ENCODE results near the gene NFE2L3.
"Not testable (repeated sequence)": the region's sequence is repeated elsewhere in the genome, so short reads cannot be mapped to it uniquely, and the experiment has no call there.

Gene NFE2L3

GRCh38 chr7:26182283-26182682, 30.3 kb downstream of the NFE2L3 start:
- no peak overlapping the region for H3K4me3 ChIP-seq (ENCODE audit: low read depth, low read length)
- no peak overlapping the region for H3K27ac ChIP-seq
- H3K9me3 ChIP-seq (ENCODE audit: severe bottlenecking): no peaks in the 10 kb centered on the region
- H3K27me3 ChIP-seq (ENCODE audit: insufficient read depth, low read depth, severe bottlenecking): no peaks in the 10 kb centered on the region
- H3K36me3 ChIP-seq: peaks cover 3% of the 10 kb centered on the region
- DNase-seq: no peak
- no peak for TF ChIP-seq CTCF (IDR thresholded peaks at IDR 0.05; ENCODE audit: low read depth, low read length)

- Histone ChIP-seq H3K4me3 (ENCODE audit: low read depth, low read length) (no peak overlapping the region), H3K27ac (no peak overlapping the region), H3K9me3 (ENCODE audit: severe bottlenecking) (no peaks in the 10 kb centered on the region), H3K27me3 (ENCODE audit: insufficient read depth, low read depth, severe bottlenecking) (no peaks in the 10 kb centered on the region), H3K36me3 (peaks cover 3% of the 10 kb centered on the region)
- no peak for DNase-seq
- no peak for TF ChIP-seq CTCF (IDR thresholded peaks at IDR 0.05; ENCODE audit: low read depth, low read length)
Measured at GRCh38 chr7:26182706-26183105, 30.7 kb downstream of the NFE2L3 start.

- Histone ChIP-seq H3K27ac (peak overlapping the region; percentile 22), H3K9me3 (ENCODE audit: severe bottlenecking) (no peaks in the 10 kb centered on the region), H3K4me3 (ENCODE audit: low read depth, low read length) (no peak overlapping the region), H3K36me3 (peaks cover 12% of the 10 kb centered on the region), H3K27me3 (ENCODE audit: insufficient read depth, low read depth, severe bottlenecking) (no peaks in the 10 kb centered on the region)
- no peak for TF ChIP-seq CTCF (IDR thresholded peaks at IDR 0.05; ENCODE audit: low read depth, low read length)
- no peak for DNase-seq
Measured at GRCh38 chr7:26183545-26184280, 31.7 kb downstream of the NFE2L3 start.

- not testable (repeated sequence) for H3K9me3 ChIP-seq (ENCODE audit: severe bottlenecking); DNase-seq; H3K27ac ChIP-seq; H3K27me3 ChIP-seq (ENCODE audit: insufficient read depth, low read depth, severe bottlenecking); H3K4me3 ChIP-seq (ENCODE audit: low read depth, low read length)
- H3K36me3 ChIP-seq: peaks cover 19% of the 10 kb centered on the region
Measured at GRCh38 chr7:26184281-26185101, 32.5 kb downstream of the NFE2L3 start.

GRCh38 chr7:26185131-26185843, 33.3 kb downstream of the NFE2L3 start:
- Histone ChIP-seq H3K4me3 (ENCODE audit: low read depth, low read length) (no peak overlapping the region), H3K9me3 (ENCODE audit: severe bottlenecking) (no peaks in the 10 kb centered on the region), H3K27ac (no peak overlapping the region), H3K27me3 (ENCODE audit: insufficient read depth, low read depth, severe bottlenecking) (no peaks in the 10 kb centered on the region), H3K36me3 (peaks cover 27% of the 10 kb centered on the region)
- no peak for DNase-seq
- no peak for TF ChIP-seq CTCF (IDR thresholded peaks at IDR 0.05; ENCODE audit: low read depth, low read length)

GRCh38 chr7:26185844-26186180, 33.8 kb downstream of the NFE2L3 start:
- no peak for DNase-seq
- H3K4me3 ChIP-seq (ENCODE audit: low read depth, low read length): no peak overlapping the region
- H3K36me3 ChIP-seq: peaks cover 33% of the 10 kb centered on the region
- no peaks in the 10 kb centered on the region for H3K9me3 ChIP-seq (ENCODE audit: severe bottlenecking)
- no peak overlapping the region for H3K27ac ChIP-seq
- no peaks in the 10 kb centered on the region for H3K27me3 ChIP-seq (ENCODE audit: insufficient read depth, low read depth, severe bottlenecking)
- no peak for TF ChIP-seq CTCF (IDR thresholded peaks at IDR 0.05; ENCODE audit: low read depth, low read length)

All from WERI-Rb-1 (cell line).